ENCODE data around the gene LDAF1.
"Not testable (repeated sequence)": the region's sequence is repeated elsewhere in the genome, so short reads cannot be mapped to it uniquely, and the experiment has no call there.

The LDAF1 gene

DNA sequence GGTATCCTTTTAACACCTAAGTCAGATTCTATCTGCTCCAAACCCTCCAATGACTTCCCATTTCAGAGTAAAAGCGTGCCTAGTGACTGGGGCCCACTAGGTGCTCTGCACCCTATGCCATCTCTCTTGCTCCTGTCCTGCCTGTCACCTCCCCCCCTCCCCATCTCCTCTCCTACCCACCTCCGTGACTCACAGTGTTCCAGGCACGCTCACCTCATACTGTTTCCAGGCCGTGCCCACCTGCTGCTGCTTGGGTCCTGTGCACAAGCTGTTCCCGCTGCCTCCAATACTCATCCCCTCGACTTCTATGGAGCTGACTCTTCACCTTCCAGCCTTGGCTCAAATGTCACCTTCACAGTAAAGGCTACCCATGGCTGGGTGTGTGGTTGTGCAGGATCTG, 29.5 kb upstream of the LDAF1 start:
- DNase-seq (ENCODE audit: low read depth, low spot score) = no peak
- in situ Hi-C loops (cut with HindIII; ENCODE audit: low sequenced_read_pairs) = no loop called here
- H3K4me3 ChIP-seq (ENCODE audit: low read depth, low read length) = no peak overlapping the region
- TF ChIP-seq, protein P1, sequence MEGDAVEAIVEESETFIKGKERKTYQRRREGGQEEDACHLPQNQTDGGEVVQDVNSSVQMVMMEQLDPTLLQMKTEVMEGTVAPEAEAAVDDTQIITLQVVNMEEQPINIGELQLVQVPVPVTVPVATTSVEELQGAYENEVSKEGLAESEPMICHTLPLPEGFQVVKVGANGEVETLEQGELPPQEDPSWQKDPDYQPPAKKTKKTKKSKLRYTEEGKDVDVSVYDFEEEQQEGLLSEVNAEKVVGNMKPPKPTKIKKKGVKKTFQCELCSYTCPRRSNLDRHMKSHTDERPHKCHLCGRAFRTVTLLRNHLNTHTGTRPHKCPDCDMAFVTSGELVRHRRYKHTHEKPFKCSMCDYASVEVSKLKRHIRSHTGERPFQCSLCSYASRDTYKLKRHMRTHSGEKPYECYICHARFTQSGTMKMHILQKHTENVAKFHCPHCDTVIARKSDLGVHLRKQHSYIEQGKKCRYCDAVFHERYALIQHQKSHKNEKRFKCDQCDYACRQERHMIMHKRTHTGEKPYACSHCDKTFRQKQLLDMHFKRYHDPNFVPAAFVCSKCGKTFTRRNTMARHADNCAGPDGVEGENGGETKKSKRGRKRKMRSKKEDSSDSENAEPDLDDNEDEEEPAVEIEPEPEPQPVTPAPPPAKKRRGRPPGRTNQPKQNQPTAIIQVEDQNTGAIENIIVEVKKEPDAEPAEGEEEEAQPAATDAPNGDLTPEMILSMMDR (IDR thresholded peaks at IDR 0.05; ENCODE audit: low read depth, low read length) = no peak

DNA sequence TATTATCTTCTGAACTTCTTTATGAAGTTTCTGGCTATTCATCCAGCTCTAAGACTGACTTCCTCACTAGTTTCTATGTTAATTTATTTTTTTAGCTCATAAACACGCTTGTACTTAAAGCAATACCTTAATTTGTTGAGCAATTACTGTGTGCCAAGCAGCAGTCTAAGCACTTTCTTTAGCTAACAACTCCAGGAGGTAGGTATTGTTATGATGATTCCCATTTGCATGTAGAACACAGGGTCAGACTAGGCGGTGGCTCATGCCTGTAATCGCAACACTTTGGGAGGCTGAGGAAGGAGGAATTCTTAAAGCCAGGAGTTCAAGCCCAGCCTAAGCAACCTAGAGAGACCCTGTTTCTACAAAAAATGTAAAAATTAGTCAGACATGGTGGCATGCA, 27.7 kb upstream of the LDAF1 start:
- no peak for DNase-seq (ENCODE audit: low read depth, low spot score)
- no peak overlapping the region for H3K4me3 ChIP-seq (ENCODE audit: low read depth, low read length)
- TF ChIP-seq, protein P1 (IDR thresholded peaks at IDR 0.05; ENCODE audit: low read depth, low read length) = no peak
- in situ Hi-C loops (cut with HindIII; ENCODE audit: low sequenced_read_pairs) = no loop called here

DNA sequence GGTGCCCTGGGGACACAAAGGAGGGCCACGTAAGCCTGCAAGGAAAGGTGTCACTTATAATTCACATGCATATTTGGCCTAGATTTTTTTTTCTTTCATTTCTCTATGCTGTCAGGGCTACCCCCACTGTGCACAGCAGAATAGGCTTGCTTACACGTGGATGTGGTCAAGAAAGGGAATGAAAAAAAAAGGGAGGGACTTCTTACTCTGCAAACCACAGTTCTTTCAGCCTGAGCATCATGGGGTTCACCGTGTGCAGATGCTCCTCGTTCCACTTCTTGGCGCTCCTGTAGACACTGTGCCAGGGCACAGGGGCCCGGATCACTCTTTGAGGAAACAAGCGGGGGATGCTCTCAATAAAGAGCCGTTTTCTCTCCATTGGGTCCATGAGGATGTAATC, 24.4 kb upstream of the LDAF1 start:
- no peak overlapping the region for H3K4me3 ChIP-seq (ENCODE audit: low read depth, low read length)
- in situ Hi-C loops (cut with HindIII; ENCODE audit: low sequenced_read_pairs) = no loop called here
- TF ChIP-seq, protein P1 (IDR thresholded peaks at IDR 0.05; ENCODE audit: low read depth, low read length) = no peak
- DNase-seq (ENCODE audit: low read depth, low spot score) = no peak

DNA sequence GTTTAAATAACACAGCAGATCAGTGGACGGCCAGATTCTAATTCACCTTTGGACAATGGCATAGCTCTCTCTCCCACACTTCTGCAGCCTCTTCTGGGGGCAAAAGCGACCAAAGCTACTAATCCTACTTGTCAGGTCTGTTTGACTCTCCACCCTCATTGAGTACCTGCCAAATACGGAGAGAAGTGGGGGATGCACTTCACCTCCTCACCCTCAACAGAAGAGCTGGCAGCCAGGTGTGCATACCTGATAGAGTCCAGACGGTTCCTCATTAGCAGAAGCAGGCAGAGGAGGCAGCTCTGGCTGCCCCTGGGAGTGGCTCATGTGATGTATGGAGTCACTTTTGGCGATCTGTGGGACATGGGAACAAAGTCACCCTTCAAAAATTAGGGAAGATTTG, 12.7 kb upstream of the LDAF1 start:
- in situ Hi-C loops (cut with HindIII; ENCODE audit: low sequenced_read_pairs) = no loop called here
- TF ChIP-seq, protein P1 (IDR thresholded peaks at IDR 0.05; ENCODE audit: low read depth, low read length) = no peak
- DNase-seq (ENCODE audit: low read depth, low spot score) = no peak
- H3K4me3 ChIP-seq (ENCODE audit: low read depth, low read length) = no peak overlapping the region

DNA sequence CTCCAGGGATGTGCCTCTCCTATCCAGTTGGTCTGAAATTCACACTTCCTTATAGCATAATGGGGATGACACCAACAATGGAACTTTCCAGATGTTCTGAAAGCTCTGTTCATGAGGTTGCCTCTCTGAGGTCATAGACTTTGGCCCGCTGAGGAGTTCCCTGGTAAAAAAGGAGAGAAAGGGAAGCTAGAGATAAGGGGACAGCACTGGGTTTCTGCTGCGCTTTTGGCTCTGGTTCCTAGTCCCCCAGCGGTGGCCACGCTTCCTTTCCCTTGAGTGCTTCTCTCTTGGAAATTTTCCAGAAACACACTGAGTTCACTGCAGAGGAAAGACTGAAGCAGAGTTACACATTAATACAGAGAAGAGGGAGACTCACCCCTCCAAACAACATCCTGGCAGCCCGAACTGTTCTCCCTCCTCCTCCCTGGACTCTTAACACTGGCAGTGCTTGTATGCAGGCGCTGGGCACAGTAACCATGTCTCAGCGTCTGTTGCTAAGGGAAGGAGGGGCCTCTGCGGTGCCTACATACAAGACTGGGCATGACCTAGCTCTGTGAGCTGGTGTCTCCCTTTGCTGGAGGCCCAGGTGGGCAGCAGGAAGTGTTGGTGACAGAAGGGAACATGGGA, 8.0 kb upstream of the LDAF1 start, which contains the start of gene DNAH3:
Gene DNAH3, minus strand, starts transcription at position 472 of the 627 bp plus-strand sequence. CDS start 527 bp downstream, outside the sequence.
- TF ChIP-seq, protein P1 (IDR thresholded peaks at IDR 0.05; ENCODE audit: low read depth, low read length) = no peak
- DNase-seq (ENCODE audit: low read depth, low spot score) = no peak
- H3K4me3 ChIP-seq (ENCODE audit: low read depth, low read length) = no peak within 1 kb of the TSS
- in situ Hi-C loops (cut with HindIII; ENCODE audit: low sequenced_read_pairs) = no loop called here

DNA sequence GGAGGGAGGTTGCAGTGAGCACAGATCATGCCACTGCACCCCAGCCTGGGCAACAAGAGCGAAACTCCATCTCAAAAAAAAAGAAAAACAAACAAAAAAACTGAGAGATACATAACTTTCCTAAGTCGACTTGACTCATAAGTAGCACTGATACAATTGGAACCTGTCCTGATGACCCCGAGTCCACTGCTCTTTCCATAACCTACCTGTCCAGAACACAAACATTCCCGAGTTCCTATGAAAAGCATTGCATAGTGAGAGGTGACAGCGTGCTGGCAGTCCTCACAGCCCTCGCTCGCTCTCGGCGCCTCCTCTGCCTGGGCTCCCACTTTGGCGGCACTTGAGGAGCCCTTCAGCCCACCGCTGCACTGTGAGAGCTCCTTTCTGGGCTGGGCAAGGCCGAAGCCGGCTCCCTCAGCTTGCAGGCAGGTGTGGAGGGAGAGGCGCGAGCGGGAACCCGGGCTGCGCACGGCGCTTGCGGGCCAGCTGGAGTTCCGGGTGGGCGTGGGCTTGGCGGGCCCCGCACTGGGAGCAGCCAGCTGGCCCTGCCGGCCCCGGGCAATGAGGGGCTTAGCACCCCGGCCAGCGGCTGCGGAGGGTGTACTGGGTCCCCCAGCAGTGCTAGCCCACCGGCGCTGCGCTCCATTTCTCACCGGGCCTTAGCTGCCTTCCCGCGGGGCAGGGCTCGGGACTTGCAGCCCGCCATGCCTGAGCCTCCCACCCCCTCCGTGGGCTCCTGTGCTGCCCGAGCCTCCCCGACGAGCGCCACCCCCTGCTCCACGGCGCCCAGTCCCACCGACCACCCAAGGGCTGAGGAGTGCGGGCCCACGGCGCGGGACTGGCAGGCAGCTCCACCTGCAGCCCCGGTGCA, 6.1 kb upstream of the LDAF1 start:
- DNase-seq (ENCODE audit: low read depth, low spot score); H3K4me3 ChIP-seq (ENCODE audit: low read depth, low read length); in situ Hi-C loops (cut with HindIII; ENCODE audit: low sequenced_read_pairs): not testable (repeated sequence)

DNA sequence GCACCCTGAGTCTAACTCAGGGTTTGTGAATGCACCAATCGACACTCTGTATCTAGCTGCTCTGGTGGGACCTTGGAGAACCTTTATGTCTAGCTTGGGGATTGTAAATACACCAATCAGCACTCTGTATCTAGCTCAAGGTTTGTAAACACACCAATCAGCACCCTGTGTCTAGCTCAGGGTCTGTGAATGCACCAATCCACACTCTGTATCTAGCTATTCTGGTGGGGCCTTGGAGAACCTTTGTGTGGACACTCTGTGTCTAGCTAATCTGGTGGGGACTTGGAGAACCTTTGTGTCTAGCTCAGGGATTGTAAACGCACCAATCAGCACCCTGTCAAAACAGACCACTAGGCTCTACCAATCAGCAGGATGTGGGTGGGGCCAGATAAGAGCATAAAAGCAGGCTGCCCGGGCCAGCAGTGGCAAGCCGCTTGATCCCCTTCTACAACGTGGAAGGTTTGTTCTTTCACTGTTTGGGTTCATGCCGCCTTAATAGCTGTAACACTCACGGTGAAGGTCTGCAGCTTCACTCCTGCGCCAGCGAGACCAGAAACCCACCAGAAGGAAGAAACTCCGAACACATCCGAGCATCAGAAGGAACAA, 5.2 kb upstream of the LDAF1 start:
- H3K4me3 ChIP-seq (ENCODE audit: low read depth, low read length); DNase-seq (ENCODE audit: low read depth, low spot score); in situ Hi-C loops (cut with HindIII; ENCODE audit: low sequenced_read_pairs): not testable (repeated sequence)

DNA sequence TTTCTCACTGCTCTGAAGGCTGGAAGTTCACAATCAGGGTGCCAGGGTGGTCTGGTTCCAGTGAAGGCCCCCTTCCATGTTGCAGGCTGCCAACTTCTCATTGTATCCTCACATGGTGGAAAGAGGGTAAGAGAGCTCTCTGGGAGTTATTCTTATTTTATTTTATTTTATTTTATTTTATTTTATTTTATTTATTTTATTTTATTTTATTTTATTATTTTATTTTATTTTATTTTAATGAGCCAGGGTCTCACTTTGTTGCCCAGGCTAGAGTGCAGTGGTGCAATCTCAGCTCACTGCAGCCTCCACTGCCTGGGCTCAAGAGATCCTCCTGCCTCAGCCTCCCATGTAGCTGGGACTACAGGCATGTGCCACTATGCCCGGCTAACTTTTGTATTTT, 2.5 kb upstream of the LDAF1 start:
- in situ Hi-C loops (cut with HindIII; ENCODE audit: low sequenced_read_pairs); H3K4me3 ChIP-seq (ENCODE audit: low read depth, low read length); DNase-seq (ENCODE audit: low read depth, low spot score): not testable (repeated sequence)
